ENCODE data around the gene GHITM.

Gene GHITM

DNA sequence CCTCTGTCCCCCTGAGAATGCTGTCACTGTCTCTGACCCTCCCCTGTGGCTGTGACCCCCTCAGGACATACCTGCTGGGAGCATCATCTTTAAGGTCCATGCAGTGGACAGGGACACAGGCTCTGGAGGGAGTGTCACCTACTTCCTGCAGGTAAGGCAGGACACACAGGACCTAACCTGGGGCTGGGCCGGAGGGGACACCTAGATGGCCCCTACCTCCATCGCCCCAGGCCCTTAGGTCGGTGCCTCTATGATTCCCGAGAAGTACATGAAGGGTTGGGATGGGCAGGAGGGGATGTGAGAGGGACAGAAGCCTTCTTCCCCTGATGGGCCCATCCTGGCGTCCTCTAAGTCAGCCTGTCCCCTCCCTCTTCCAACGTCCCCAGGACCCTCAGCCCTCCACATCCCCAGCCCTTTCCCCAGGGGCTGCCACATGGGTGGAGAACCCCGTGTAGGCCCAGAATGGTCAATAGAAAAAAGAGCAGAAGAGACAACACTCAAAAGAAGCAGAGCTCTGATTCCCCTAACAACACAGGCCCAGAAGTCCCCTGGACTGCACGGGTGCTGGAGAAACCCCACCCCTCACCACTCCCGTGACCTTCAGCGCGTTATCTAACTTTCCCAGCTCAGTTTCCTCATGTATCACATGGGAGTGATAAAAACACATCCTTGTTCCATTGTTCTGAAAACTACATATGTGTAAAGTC is 61.4 kb downstream of the GHITM start:
- Histone ChIP-seq H3K4me3 (ENCODE audit: low read length) (no peak overlapping the region), H3K27me3 (ENCODE audit: control insufficient read depth, insufficient read depth, low read length) (peaks cover 3% of the 10 kb centered on the region; the same call in 1 of the 2 replicates), H3K4me1 (ENCODE audit: control insufficient read depth, insufficient read depth, low read length) (no peaks in the 10 kb centered on the region), H3K27ac (ENCODE audit: low read length) (no peak overlapping the region), H3K36me3 (ENCODE audit: control insufficient read depth, insufficient read depth, low read length) (no peaks in the 10 kb centered on the region; the same call in 1 of the 2 replicates), H3K9me3 (ENCODE audit: control insufficient read depth, insufficient read depth, low read length) (no peaks in the 10 kb centered on the region)
- DNase-seq (ENCODE audit: low read depth, low spot score): no peak
- WGBS (ENCODE audit: insufficient coverage, insufficient read length): no CpG with 5 or more reads among the region's 11 CpGs

DNA sequence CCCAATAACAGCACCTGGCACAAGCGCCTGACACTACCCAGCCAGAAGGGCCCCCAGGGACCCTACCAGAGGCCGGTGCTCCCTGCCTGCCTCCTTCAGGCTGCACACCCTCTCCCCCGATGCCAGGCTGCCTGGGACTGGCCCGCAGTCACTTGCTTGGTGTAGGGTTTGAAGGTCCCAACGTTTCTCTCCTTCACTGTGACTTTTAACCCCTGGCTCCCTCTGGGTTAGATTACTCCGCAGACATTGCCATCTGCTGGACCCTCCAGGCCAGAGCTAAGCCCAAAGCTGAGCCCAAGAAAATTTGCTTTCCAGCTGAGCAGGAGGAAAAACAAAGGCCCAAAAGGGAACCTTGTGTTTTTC is 61.9 kb downstream of the GHITM start:
- Histone ChIP-seq H3K4me1 (ENCODE audit: control insufficient read depth, insufficient read depth, low read length) (no peaks in the 10 kb centered on the region), H3K9me3 (ENCODE audit: control insufficient read depth, insufficient read depth, low read length) (no peaks in the 10 kb centered on the region), H3K27ac (ENCODE audit: low read length) (no peak overlapping the region), H3K36me3 (ENCODE audit: control insufficient read depth, insufficient read depth, low read length) (no peaks in the 10 kb centered on the region; the same call in 1 of the 2 replicates), H3K27me3 (ENCODE audit: control insufficient read depth, insufficient read depth, low read length) (no peaks in the 10 kb centered on the region), H3K4me3 (ENCODE audit: low read length) (no peak overlapping the region)
- no peak for DNase-seq (ENCODE audit: low read depth, low spot score)
- WGBS (ENCODE audit: insufficient coverage, insufficient read length): no CpG with 5 or more reads among the region's 6 CpGs

DNA sequence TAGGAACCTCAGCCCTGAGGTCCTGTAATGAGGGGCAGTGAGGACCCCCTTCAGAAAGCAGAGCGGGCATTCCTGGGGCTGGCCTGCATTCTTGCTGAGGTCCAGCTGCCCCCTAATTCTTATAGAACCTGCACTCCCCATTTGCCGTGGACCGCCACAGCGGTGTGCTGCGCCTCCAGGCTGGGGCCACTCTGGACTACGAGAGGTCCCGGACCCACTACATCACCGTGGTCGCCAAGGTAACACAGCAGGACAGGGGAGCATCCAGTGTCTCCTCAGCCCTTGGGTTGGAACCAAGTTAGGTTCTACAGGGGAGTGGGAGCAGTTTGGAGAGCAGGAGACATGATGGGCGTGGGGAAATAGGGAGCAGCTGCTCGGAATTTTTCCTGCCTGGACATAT is 62.4 kb downstream of the GHITM start:
- no peaks in the 10 kb centered on the region; the same call in 1 of the 2 replicates for H3K36me3 ChIP-seq (ENCODE audit: control insufficient read depth, insufficient read depth, low read length)
- no peaks in the 10 kb centered on the region for H3K27me3 ChIP-seq (ENCODE audit: control insufficient read depth, insufficient read depth, low read length)
- WGBS (ENCODE audit: insufficient coverage, insufficient read length): no CpG with 5 or more reads among the region's 11 CpGs
- DNase-seq (ENCODE audit: low read depth, low spot score): no peak
- H3K4me1 ChIP-seq (ENCODE audit: control insufficient read depth, insufficient read depth, low read length): no peaks in the 10 kb centered on the region
- H3K9me3 ChIP-seq (ENCODE audit: control insufficient read depth, insufficient read depth, low read length): no peaks in the 10 kb centered on the region
- no peak overlapping the region for H3K27ac ChIP-seq (ENCODE audit: low read length)
- H3K4me3 ChIP-seq (ENCODE audit: low read length): no peak overlapping the region

DNA sequence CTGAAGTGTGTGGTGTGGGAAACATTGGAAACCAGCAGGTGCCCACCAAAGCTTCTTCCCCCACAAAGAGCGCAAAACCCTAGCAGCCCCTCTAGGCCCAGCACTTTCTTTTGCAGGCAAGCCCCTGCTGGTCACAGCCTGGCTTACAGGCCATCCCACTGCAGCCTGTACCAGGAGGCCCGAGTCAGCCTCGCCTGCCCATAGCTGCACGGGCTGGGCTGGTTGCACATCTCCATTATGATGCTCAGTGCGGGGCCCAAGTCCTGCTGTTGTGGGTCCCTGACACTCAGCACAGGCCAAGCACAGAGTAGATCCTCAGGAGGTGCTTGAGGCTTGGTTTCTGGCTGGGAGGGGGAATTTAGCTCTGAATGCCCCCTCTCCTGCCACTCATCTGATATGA is 63.0 kb downstream of the GHITM start:
- H3K36me3 ChIP-seq (ENCODE audit: control insufficient read depth, insufficient read depth, low read length): no peaks in the 10 kb centered on the region; the same call in 1 of the 2 replicates
- no peak overlapping the region for H3K27ac ChIP-seq (ENCODE audit: low read length)
- H3K27me3 ChIP-seq (ENCODE audit: control insufficient read depth, insufficient read depth, low read length): no peaks in the 10 kb centered on the region
- no peak overlapping the region for H3K4me3 ChIP-seq (ENCODE audit: low read length)
- no peaks in the 10 kb centered on the region for H3K9me3 ChIP-seq (ENCODE audit: control insufficient read depth, insufficient read depth, low read length)
- DNase-seq (ENCODE audit: low read depth, low spot score): no peak
- WGBS (ENCODE audit: insufficient coverage, insufficient read length): no CpG with 5 or more reads among the region's 5 CpGs
- H3K4me1 ChIP-seq (ENCODE audit: control insufficient read depth, insufficient read depth, low read length): no peaks in the 10 kb centered on the region

All from iPS DF 6.9 (cell line).